Esophagus muscularis mucosa (tissue), 4 donors: ENCODE results near the gene CAPZA1. TPM values are rescaled to one million over a fixed set of nuclear protein-coding genes. Genes with fewer than 3 reads are reported as not detected.

Experiments used
- DNase-seq: peaks from one replicate; pipeline ENCODE4 v3.0.0-alpha.2; 2017; ENCODE audit errors: extremely low spot score
- H3K27ac ChIP-seq, 4 donors: fragments of 200-600 bp; sonication (generic); replicated peaks in 1 of 4; 1 replicate in 3 of 4; 2 replicates in 1 of 4; pipeline ENCODE4 v1.5.1; 2016 to 2019; ENCODE audit warnings: mild to moderate bottlenecking in 1 of 4
- H3K27me3 ChIP-seq, 4 donors: fragments of 200-600 bp; sonication (generic); one replicate each; pipeline versions ENCODE4 v1.5.1 to v1.6.0; 2016 to 2019
- H3K36me3 ChIP-seq, 4 donors: fragments of 200-600 bp; sonication (generic); one replicate each; pipeline ENCODE4 v1.5.1; 2016 to 2019
- H3K4me1 ChIP-seq, 4 donors: fragments of 200-600 bp; sonication (generic); one replicate each; pipeline ENCODE4 v1.5.1; 2016 to 2019
- H3K4me3 ChIP-seq, 4 donors: fragments of 200-600 bp; sonication (generic); 1 replicate in 2 of 4; 2 replicates in 2 of 4; pipeline ENCODE4 v1.5.1; 2016 to 2019; ENCODE audit warnings: mild to moderate bottlenecking in 4 of 4, moderate library complexity in 1 of 4
- H3K9me3 ChIP-seq, 4 donors: fragments of 200-600 bp; sonication (generic); 1 replicate in 3 of 4; 2 replicates in 1 of 4; pipeline ENCODE4 v1.5.1; 2016 to 2019
- EP300 ChIP-seq: sonication (generic); formaldehyde crosslinking; IDR thresholded peaks from one replicate; pipeline ENCODE4 v1.6.1; 2017; ENCODE audit warnings: antibody characterized with exemption
- POLR2A ChIP-seq: fragments of 450-650 bp; IDR thresholded peaks from one replicate; pipeline ENCODE4 v1.6.1; 2017; ENCODE audit warnings: antibody characterized with exemption, moderate library complexity, mild to moderate bottlenecking, low read depth
- POLR2AphosphoS5 ChIP-seq, 2 donors: sonication (generic); formaldehyde crosslinking; IDR thresholded peaks; one replicate each; pipeline ENCODE4 v1.6.1; 2017; ENCODE audit warnings: antibody characterized with exemption in 2 of 2
- WGBS: methylation state at CpG from one replicate; pipeline ENCODE4 v1.1.5; 2018; 5-methylcytosine and 5-hydroxymethylcytosine counted together
- intact Hi-C: fragments of 100-400 bp; cut with DNase I; formaldehyde crosslinking; loops from one replicate; pipeline ENCODE4 v1.15.1; 2023
- total RNA-seq, 4 donors: library from RNA; depleted of rRNA; stranded (reverse); fragments of >200 nt; gene quantifications; one replicate each; pipeline versions ENCODE4 v1.1.0 to v1.2.1, GENCODE V29; 2016
- TF ChIP-seq, protein P1 (sequence below), 3 experiments: fragments of 200-600 bp in 2 of 3; fragments of 450-650 bp in 1 of 3; sonication (generic) in 2 of 3; IDR thresholded peaks; one replicate each; pipeline ENCODE4 v1.5.1; 2017 to 2019; ENCODE audit warnings: antibody characterized with exemption in 3 of 3, mild to moderate bottlenecking in 2 of 3, moderate library complexity in 1 of 3

The CAPZA1 gene
- total RNA-seq, 4 donors from 2014 or later: 61.9 to 77.5 (median 69.1) TPM

DNA sequence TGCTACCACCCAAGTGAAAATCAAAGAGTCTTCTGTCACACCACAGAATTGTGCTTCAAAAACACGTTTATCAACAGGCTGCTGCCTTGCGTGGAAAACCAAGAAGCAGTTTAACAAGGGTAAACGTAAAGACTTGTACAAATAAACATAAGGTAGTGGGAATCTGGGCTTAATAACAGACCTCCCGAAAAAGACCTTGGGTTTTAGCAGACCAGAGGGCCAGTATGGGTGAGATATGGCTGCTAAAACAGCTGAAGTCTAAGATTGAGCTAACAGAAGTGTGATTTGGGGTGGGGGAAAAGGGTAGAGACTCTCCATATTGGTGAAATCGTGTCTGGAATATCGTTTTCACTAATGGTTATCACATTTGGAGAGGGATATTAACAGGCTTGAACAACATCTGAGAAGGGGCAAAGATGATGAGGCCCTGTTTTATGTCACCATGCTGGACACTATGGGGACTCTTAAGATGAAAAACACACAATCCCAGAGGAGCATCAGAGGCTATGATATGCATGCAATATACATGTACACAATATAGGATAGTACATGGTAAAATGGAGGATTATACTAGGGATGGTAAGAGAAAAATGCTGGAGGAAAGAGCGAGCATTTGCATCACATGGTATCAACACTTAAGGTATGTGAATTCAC is 56.2 kb downstream of the CAPZA1 start:
- TF ChIP-seq POLR2A: no peak
- TF ChIP-seq EP300: no peak
- TF ChIP-seq, protein P1, sequence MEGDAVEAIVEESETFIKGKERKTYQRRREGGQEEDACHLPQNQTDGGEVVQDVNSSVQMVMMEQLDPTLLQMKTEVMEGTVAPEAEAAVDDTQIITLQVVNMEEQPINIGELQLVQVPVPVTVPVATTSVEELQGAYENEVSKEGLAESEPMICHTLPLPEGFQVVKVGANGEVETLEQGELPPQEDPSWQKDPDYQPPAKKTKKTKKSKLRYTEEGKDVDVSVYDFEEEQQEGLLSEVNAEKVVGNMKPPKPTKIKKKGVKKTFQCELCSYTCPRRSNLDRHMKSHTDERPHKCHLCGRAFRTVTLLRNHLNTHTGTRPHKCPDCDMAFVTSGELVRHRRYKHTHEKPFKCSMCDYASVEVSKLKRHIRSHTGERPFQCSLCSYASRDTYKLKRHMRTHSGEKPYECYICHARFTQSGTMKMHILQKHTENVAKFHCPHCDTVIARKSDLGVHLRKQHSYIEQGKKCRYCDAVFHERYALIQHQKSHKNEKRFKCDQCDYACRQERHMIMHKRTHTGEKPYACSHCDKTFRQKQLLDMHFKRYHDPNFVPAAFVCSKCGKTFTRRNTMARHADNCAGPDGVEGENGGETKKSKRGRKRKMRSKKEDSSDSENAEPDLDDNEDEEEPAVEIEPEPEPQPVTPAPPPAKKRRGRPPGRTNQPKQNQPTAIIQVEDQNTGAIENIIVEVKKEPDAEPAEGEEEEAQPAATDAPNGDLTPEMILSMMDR (IDR thresholded peaks at IDR 0.05): no peak
- TF ChIP-seq POLR2AphosphoS5 (IDR thresholded peaks at IDR 0.05): no peak
- Histone ChIP-seq H3K27ac (peak overlapping the region; percentile 85 to 93 (median 91)), H3K4me3 (peak overlapping the region; percentile 63 to 96 (median 71)), H3K27me3 (no peaks in the 10 kb centered on the region), H3K9me3 (no peaks in the 10 kb centered on the region), H3K36me3 (peaks cover 0 to 11% (median 5%) of the 10 kb centered on the region in 4 donors), H3K4me1 (peaks cover 24 to 37% (median 32%) of the 10 kb centered on the region in 4 donors)
- DNase-seq: no peak
- intact Hi-C loops: no loop called here
- 36% methylated on average over 7 of the region's 7 CpGs for WGBS

DNA sequence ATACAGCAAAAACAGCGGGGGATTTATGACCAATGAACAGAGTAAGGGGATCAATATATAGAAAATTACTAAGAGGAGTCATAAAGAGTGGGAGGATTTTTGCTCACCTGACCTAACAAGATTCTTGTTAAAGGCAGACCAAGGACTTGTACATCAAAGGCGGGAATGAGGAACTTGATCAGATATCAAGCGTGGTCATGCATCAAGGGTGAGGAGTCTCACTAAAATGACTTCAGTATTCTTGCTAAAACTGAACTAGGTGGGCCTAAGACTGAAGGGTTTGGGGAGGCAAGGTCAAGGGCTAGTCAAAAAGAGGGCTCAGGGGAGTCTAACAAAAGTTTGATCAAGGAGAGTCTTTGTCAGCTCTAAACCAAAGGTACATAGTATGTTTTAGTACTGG is 56.9 kb downstream of the CAPZA1 start:
- Histone ChIP-seq H3K4me3 (no peak overlapping the region), H3K4me1 (peaks cover 24 to 37% (median 32%) of the 10 kb centered on the region in 4 donors), H3K27me3 (no peaks in the 10 kb centered on the region), H3K9me3 (no peaks in the 10 kb centered on the region), H3K27ac (no peak overlapping the region), H3K36me3 (peaks cover 0 to 6% (median 2%) of the 10 kb centered on the region in 4 donors)
- 94% methylated on average over 3 of the region's 3 CpGs for WGBS
- TF ChIP-seq, protein P1 (IDR thresholded peaks at IDR 0.05): no peak
- TF ChIP-seq EP300 (no peak), POLR2A (no peak), POLR2AphosphoS5 (IDR thresholded peaks at IDR 0.05) (no peak)
- no peak for DNase-seq
- intact Hi-C loops: no loop called here

DNA sequence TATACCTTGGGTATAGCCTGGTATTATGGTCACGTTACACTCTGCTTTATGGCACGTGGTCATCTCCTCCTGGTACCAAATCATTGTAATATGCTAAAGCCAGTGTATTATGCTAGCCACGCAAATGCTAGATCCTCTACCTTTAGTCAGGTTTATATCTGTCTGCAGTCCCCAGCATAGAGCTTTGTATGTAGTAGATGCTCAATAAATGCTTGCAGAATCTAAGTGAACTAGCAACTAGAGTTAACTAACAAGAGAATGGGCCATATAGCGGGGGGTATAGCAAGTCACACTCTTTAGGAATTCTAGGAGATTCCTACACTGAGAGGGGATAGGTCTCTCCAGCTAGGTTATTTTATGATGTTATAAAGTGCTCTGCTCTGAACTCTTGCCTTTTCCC is 57.9 kb downstream of the CAPZA1 start:
- H3K9me3 ChIP-seq: no peaks in the 10 kb centered on the region
- H3K36me3 ChIP-seq: no peaks in the 10 kb centered on the region
- no peak overlapping the region for H3K27ac ChIP-seq
- H3K27me3 ChIP-seq: no peaks in the 10 kb centered on the region
- peaks cover 24 to 37% (median 32%) of the 10 kb centered on the region in 4 donors for H3K4me1 ChIP-seq
- H3K4me3 ChIP-seq: no peak overlapping the region
- WGBS: 94% methylated on average over 4 of the region's 4 CpGs
- intact Hi-C loops: no loop called here
- no peak for DNase-seq
- no peak for TF ChIP-seq EP300
- TF ChIP-seq, protein P1 (IDR thresholded peaks at IDR 0.05): no peak
- TF ChIP-seq POLR2A: no peak
- TF ChIP-seq POLR2AphosphoS5 (IDR thresholded peaks at IDR 0.05): no peak

DNA sequence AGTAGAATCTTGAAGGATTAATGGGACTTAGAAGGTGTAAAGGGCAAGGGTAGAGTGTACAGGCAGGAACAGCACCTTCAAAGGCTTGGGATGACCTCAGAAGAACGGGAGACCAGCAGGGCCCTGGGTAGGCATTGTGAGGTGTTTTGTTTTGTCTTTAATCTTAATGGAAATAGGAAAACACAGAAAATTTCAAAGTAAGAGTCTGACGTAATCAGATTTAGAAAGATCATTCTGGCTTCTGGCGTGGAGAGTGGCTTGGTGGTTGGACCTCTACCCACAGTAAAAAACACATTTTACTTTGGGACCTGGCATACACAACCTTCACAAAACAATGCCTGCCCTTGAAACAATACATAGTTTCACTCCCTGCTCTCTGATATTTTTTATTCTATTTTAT is 59.0 kb downstream of the CAPZA1 start:
- H3K36me3 ChIP-seq: no peaks in the 10 kb centered on the region
- DNase-seq: no peak
- no peaks in the 10 kb centered on the region for H3K27me3 ChIP-seq
- no peak for TF ChIP-seq POLR2AphosphoS5 (IDR thresholded peaks at IDR 0.05)
- TF ChIP-seq, protein P1 (IDR thresholded peaks at IDR 0.05): no peak
- no peak for TF ChIP-seq EP300
- no peak for TF ChIP-seq POLR2A
- H3K27ac ChIP-seq: no peak overlapping the region
- H3K9me3 ChIP-seq: no peaks in the 10 kb centered on the region
- peaks cover 19 to 31% (median 25%) of the 10 kb centered on the region in 4 donors for H3K4me1 ChIP-seq
- 86% methylated on average over 3 of the region's 3 CpGs for WGBS
- H3K4me3 ChIP-seq: no peak overlapping the region
- intact Hi-C loops: no loop called here
